Memory B cell (primary cell): ENCODE data around the gene GIMAP8.
"Not testable (repeated sequence)": the region's sequence is repeated elsewhere in the genome, so short reads cannot be mapped to it uniquely, and the experiment has no call there.

Source experiments
- ATAC-seq: fragments of 150-1000 bp; cut with Tn5 transposase; 2 replicates; pipeline ENCODE4 v1.10.0; 2021; ENCODE audit warnings: low read depth, mild to moderate bottlenecking, moderate library complexity
- DNase-seq, 2 donors: peaks; one replicate each; pipeline ENCODE4 v3.0.0; 2022; ENCODE audit warnings: low spot score in 2 of 2
- H3K27ac Mint-ChIP-seq: one replicate; pipeline ENCODE4 v1.8.0; 2022; ENCODE audit warnings: mild to moderate bottlenecking, moderate library complexity, mixed read lengths
- H3K27me3 Mint-ChIP-seq: one replicate; pipeline ENCODE4 v1.8.0; 2022; ENCODE audit warnings: mixed read lengths
- H3K36me3 Mint-ChIP-seq: one replicate; pipeline ENCODE4 v1.8.0; 2022; ENCODE audit warnings: mild to moderate bottlenecking, mixed read lengths
- H3K4me1 Mint-ChIP-seq: one replicate; pipeline ENCODE4 v1.8.0; 2022; ENCODE audit warnings: mixed read lengths
- H3K4me3 Mint-ChIP-seq: one replicate; pipeline ENCODE4 v1.8.0; 2022; ENCODE audit warnings: mild to moderate bottlenecking, moderate library complexity, mixed read lengths
- H3K9me3 Mint-ChIP-seq: one replicate; pipeline ENCODE4 v1.8.0; 2022; ENCODE audit warnings: mixed read lengths

Gene GIMAP8

GRCh38 chr7:150453181-150453580 is 2.8 kb downstream of the GIMAP8 start:
- Mint-ChIP-seq H3K4me1 (peaks cover 35% of the 10 kb centered on the region), H3K9me3 (peaks cover 3% of the 10 kb centered on the region), H3K4me3 (no peak overlapping the region), H3K36me3 (peaks cover 4% of the 10 kb centered on the region), H3K27me3 (no peaks in the 10 kb centered on the region), H3K27ac (no peak overlapping the region)
- ATAC-seq (no peak), DNase-seq (no peak)

DNA sequence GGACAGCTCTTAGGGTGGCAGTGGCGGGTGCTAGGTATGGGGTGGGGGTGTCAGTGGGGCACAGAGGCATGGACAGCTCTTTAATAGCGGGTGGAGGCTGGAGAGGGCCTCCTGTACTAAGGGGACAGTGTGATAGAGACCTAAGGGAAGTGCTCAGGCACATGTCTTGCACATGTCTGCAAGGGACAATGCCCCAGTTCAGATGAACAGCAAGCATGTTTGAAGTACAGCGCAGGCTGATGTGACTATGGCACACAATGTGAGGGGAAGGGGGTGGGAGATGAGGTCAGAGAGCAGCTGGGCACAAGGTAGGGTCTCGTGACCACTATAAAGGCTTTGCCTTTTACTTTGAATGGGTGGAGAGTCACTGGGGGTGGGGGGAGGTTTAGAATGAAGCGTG is 3.5 kb downstream of the GIMAP8 start:
- Mint-ChIP-seq H3K27me3 (no peaks in the 10 kb centered on the region), H3K4me1 (peaks cover 27% of the 10 kb centered on the region), H3K36me3 (peaks cover 4% of the 10 kb centered on the region), H3K27ac (no peak overlapping the region), H3K9me3 (peaks cover 3% of the 10 kb centered on the region), H3K4me3 (no peak overlapping the region)
- ATAC-seq (no peak), DNase-seq (no peak)

- H3K9me3 Mint-ChIP-seq, result peaks cover 17% of the 10 kb centered on the region
- ATAC-seq, H3K27ac Mint-ChIP-seq, H3K4me1 Mint-ChIP-seq, H3K4me3 Mint-ChIP-seq, H3K27me3 Mint-ChIP-seq, H3K36me3 Mint-ChIP-seq, DNase-seq: not testable (repeated sequence)
Observed at GRCh38 chr7:150457064-150457463, 6.6 kb downstream of the GIMAP8 start.

DNA sequence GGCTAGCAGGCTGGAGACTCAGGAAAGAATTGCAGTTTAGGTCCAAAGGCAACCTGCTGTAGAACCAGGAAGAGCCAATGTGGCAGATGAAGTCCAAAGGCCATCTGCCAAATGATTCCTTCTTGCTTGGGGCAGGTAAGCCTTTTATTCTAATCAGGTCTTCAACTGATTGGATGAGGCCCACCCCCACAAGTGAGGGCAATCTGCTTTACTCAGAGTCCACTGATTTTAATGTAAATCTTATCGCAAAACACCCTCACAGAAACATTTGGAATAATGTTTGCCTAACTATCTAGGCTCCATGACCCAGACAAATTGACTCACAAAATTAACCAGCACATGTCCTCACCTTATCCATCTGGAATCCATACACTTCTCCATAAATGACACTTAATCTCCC is 7.8 kb downstream of the GIMAP8 start:
- no peak overlapping the region for H3K4me3 Mint-ChIP-seq
- H3K36me3 Mint-ChIP-seq, result peaks cover 14% of the 10 kb centered on the region
- no peak overlapping the region for H3K27ac Mint-ChIP-seq
- H3K27me3 Mint-ChIP-seq, result no peaks in the 10 kb centered on the region
- ATAC-seq (no peak), DNase-seq (no peak)
- H3K4me1 Mint-ChIP-seq, result no peaks in the 10 kb centered on the region
- H3K9me3 Mint-ChIP-seq, result peaks cover 24% of the 10 kb centered on the region

DNA sequence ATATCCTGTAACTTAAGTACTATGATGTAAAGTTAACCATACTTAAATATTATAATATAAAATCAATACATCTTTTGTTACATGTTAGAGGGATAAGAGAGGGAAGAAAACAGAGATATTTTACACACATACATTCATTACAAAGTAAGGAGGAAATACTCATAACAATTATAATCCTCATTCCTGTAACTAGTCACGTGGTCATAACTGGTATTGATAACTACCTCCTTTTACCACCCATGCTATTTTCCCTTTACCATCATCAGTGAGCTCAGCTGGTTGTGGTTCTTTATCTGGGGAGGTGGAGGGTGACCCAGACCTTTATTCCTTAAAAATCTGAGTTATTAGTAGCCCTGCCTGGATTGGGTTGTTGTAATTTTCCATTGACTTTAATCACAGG is 8.3 kb downstream of the GIMAP8 start:
- DNase-seq (no peak), ATAC-seq (no peak)
- Mint-ChIP-seq H3K36me3 (peaks cover 16% of the 10 kb centered on the region), H3K27me3 (no peaks in the 10 kb centered on the region), H3K4me3 (no peak overlapping the region), H3K9me3 (peaks cover 28% of the 10 kb centered on the region), H3K27ac (no peak overlapping the region), H3K4me1 (no peaks in the 10 kb centered on the region)

DNA sequence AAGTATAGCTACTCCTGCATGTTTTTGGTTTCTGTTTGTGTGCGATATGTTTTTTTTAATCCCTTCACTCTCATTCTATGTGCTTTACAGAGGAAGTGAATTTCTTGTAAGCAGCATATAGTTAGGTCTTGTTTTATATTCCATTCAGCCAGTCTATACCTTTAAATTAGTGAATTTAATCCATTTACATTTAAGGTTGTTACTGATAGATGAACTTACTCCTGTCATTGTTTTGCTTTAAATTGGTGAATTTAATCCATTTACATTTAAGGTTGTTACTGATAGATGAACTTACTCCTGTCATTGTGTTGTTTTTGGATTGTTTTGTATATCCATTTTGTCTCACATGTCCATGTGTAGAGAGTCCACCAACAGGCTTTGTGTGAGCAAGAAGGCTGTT is 11.1 kb downstream of the GIMAP8 start:
- Mint-ChIP-seq H3K9me3 (peaks cover 26% of the 10 kb centered on the region), H3K27ac (no peak overlapping the region), H3K4me3 (no peak overlapping the region), H3K4me1 (no peaks in the 10 kb centered on the region), H3K36me3 (peaks cover 14% of the 10 kb centered on the region), H3K27me3 (no peaks in the 10 kb centered on the region)
- ATAC-seq (no peak), DNase-seq (no peak)

DNA sequence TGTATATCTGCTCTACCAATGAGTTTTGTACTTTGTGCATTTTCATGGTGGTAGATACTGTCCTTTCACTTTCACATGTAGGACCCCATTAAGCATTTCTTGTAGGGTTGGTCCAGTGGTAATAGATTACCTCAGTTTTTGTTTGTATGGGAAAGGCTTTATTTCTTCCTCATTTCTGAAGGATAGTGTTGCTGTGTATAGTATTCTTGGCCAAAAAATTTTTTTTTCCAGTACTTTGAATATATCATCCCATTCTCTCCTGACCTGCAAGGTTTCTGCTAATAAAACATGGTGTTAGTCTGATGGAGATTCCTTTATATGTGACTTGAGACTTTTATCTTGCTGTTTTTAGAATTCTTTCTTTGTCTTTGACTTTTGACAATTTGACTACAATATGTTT is 12.0 kb downstream of the GIMAP8 start:
- Mint-ChIP-seq H3K27ac (no peak overlapping the region), H3K4me3 (no peak overlapping the region), H3K9me3 (peaks cover 26% of the 10 kb centered on the region), H3K36me3 (peaks cover 14% of the 10 kb centered on the region), H3K4me1 (no peaks in the 10 kb centered on the region), H3K27me3 (peaks cover under 1% of the 10 kb centered on the region)
- no peak for DNase-seq
- ATAC-seq, result no peak

DNA sequence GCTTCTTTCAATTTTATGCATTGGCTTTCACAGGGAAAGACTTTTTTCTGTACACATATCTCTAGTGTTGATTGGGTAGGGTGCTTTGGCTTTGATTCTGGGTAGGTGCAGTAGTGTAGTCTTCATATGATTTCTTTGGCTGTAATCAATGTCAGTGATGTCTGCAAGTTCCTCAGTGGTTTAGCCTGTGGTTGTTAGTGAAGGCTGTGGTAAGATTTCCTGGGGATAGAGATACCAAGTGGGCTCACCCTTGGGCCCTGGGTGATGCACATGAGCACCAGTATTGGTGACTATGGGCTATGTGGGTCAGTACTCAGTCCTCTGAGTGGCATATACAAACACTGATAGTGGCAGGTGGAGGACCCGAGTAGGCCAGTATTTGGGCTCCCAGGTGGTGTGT is 13.0 kb downstream of the GIMAP8 start:
- H3K4me1 Mint-ChIP-seq, result no peaks in the 10 kb centered on the region
- no peak for ATAC-seq
- no peak for DNase-seq
- H3K27me3 Mint-ChIP-seq, result peaks cover 3% of the 10 kb centered on the region
- H3K27ac Mint-ChIP-seq, result no peak overlapping the region
- no peak overlapping the region for H3K4me3 Mint-ChIP-seq
- peaks cover 25% of the 10 kb centered on the region for H3K9me3 Mint-ChIP-seq
- peaks cover 17% of the 10 kb centered on the region for H3K36me3 Mint-ChIP-seq

GRCh38 chr7:150464962-150465361 is 14.5 kb downstream of the GIMAP8 start:
- no peak for DNase-seq
- ATAC-seq, result no peak
- peaks cover 17% of the 10 kb centered on the region for H3K36me3 Mint-ChIP-seq
- H3K4me3 Mint-ChIP-seq, result no peak overlapping the region
- no peaks in the 10 kb centered on the region for H3K4me1 Mint-ChIP-seq
- no peak overlapping the region for H3K27ac Mint-ChIP-seq
- H3K9me3 Mint-ChIP-seq, result peaks cover 25% of the 10 kb centered on the region
- H3K27me3 Mint-ChIP-seq, result peaks cover 3% of the 10 kb centered on the region

DNA sequence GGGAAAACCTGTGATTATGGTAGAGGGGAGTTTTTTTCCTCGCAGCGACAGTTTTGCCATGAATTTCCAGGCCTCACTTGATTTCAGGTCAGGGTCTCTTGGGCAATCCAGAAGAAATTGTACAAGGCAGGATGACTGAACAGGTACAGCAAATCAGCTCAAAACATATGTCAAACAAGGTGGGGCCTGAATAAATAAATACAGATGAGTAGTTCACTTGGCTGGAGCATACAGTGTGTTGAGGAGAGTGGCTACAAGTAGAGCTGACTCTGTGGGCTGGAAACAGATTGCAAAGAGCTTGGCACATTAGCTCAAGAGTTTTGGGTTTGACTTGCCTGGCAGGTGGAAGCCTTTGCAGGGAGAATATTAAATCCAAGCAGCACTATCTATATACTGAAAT is 15.0 kb downstream of the GIMAP8 start:
- Mint-ChIP-seq H3K36me3 (peaks cover 17% of the 10 kb centered on the region), H3K27ac (no peak overlapping the region), H3K4me1 (no peaks in the 10 kb centered on the region), H3K9me3 (peaks cover 22% of the 10 kb centered on the region), H3K4me3 (no peak overlapping the region), H3K27me3 (peaks cover 3% of the 10 kb centered on the region)
- ATAC-seq, result no peak
- DNase-seq, result no peak

DNA sequence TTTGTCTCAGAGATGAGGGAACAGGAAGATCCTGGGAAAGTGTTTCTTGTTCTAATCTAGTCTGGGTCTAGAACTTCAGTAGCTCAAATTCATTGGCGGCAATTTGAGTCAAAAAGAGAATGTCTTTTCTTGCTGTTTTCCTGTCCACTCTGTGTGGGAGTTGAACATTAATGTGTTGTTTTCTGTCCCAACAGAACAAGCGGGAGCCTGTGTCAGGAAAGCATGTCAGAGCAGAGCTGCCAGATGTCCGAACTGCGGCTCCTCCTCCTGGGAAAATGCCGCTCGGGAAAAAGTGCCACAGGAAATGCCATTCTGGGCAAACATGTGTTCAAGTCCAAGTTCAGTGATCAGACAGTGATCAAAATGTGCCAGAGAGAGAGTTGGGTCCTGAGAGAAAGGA is 16.0 kb downstream of the GIMAP8 start:
- no peak for DNase-seq
- Mint-ChIP-seq H3K27me3 (peaks cover 3% of the 10 kb centered on the region), H3K9me3 (peaks cover 17% of the 10 kb centered on the region), H3K4me3 (no peak overlapping the region), H3K4me1 (no peaks in the 10 kb centered on the region), H3K36me3 (peaks cover 17% of the 10 kb centered on the region), H3K27ac (no peak overlapping the region)
- no peak for ATAC-seq

- H3K27ac Mint-ChIP-seq, result no peak overlapping the region
- ATAC-seq (no peak), DNase-seq (no peak)
- H3K4me3 Mint-ChIP-seq, result no peak overlapping the region
- H3K4me1 Mint-ChIP-seq, result no peaks in the 10 kb centered on the region
- peaks cover 4% of the 10 kb centered on the region for H3K9me3 Mint-ChIP-seq
- peaks cover 3% of the 10 kb centered on the region for H3K27me3 Mint-ChIP-seq
- peaks cover 7% of the 10 kb centered on the region for H3K36me3 Mint-ChIP-seq
Observed at GRCh38 chr7:150468241-150468640, 17.8 kb downstream of the GIMAP8 start.

DNA sequence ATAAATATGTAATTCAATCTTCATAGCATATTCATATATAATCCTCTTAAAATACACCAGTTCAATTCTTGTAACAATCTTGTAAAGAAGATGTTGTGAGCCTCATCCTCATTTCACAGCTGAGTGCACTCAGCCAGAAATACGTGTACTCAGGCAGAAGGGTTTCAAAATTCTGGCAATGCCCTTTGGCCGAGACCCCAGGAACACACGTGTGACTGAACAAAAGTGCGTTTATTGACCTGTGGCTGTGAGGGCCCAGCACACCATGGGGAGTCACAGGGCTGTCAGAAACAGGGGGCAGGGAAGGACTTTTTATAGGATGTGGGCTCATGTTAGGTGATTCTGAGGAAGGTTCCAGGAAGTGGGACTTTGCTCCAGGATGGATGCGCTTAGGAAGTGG is 21.5 kb downstream of the GIMAP8 start:
- no peaks in the 10 kb centered on the region for H3K9me3 Mint-ChIP-seq
- no peaks in the 10 kb centered on the region for H3K4me1 Mint-ChIP-seq
- no peak for DNase-seq
- H3K27me3 Mint-ChIP-seq, result peaks cover 10% of the 10 kb centered on the region
- peaks cover 7% of the 10 kb centered on the region for H3K36me3 Mint-ChIP-seq
- H3K4me3 Mint-ChIP-seq, result no peak overlapping the region
- ATAC-seq, result no peak
- no peak overlapping the region for H3K27ac Mint-ChIP-seq

- no peak for ATAC-seq
- Mint-ChIP-seq H3K4me3 (no peak overlapping the region), H3K36me3 (peaks cover 2% of the 10 kb centered on the region), H3K9me3 (no peaks in the 10 kb centered on the region), H3K27me3 (peaks cover 10% of the 10 kb centered on the region), H3K4me1 (no peaks in the 10 kb centered on the region), H3K27ac (no peak overlapping the region)
- no peak for DNase-seq
Observed at GRCh38 chr7:150473902-150474301, 23.5 kb downstream of the GIMAP8 start.

DNA sequence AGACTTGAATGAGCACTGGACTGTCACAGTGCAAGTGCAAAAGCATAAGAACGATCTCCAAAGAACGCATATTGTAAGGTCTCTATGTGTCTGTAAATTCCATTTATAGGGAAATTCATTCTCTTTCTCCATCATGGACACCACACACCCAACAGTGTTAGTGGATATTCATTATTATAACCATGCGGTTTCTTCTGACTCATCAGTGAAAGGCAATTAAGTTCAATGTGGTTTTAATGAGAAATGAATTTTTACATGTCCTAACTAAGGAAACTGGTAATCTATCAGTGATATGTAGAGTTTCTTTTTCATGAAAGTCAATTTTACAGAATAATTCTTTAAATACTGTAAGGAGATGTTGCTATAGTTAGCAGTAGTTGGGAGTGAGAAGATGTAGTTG is 25.9 kb downstream of the GIMAP8 start:
- ATAC-seq (no peak), DNase-seq (no peak)
- peaks cover 2% of the 10 kb centered on the region for H3K36me3 Mint-ChIP-seq
- H3K9me3 Mint-ChIP-seq, result no peaks in the 10 kb centered on the region
- no peak overlapping the region for H3K4me3 Mint-ChIP-seq
- no peak overlapping the region for H3K27ac Mint-ChIP-seq
- peaks cover 10% of the 10 kb centered on the region for H3K27me3 Mint-ChIP-seq
- peaks cover under 1% of the 10 kb centered on the region for H3K4me1 Mint-ChIP-seq
